HCT116 (cell line): Measurements from ENCODE around the gene SLC47A2. TPM values are rescaled to one million over a fixed set of nuclear protein-coding genes. Genes with fewer than 3 reads are reported as not detected.

ENCODE experiments used
- ATAC-seq: fragments of 200-7000 bp; cut with Tn5 transposase; 2 replicates; pipeline ENCODE4 v1.9.1; 2020; ENCODE audit warnings: mild to moderate bottlenecking, moderate library complexity
- BruUV-seq: library from RNA; stranded (reverse); fragments of 400-500 nt; replicated peaks from 2 replicates; lab custom pipeline; 2021; lab: Mats Ljungman, UMichigan
- CTCF ChIA-PET: fragments of 300-600 bp; sonication (Branson Sonifier 250); formaldehyde crosslinking; loops from one replicate; lab custom pipeline; 2021; ENCODE audit warnings: antibody characterized with exemption; lab: Charles Lee
- POLR2A ChIA-PET: fragments of 300-600, 350-600 bp; sonication (Branson Sonifier 250); formaldehyde crosslinking; loops from one replicate; lab custom pipeline; 2021; ENCODE audit warnings: antibody characterized with exemption; lab: Charles Lee
- RAD21 ChIA-PET, 2 experiments: fragments of 300-600 bp; sonication (Branson Sonifier 250); formaldehyde crosslinking; loops; one replicate each; lab custom pipeline; 2023; ENCODE audit warnings: low total read pairs in 2 of 2; ENCODE audit not compliant: uncharacterized antibody in 2 of 2, unreplicated experiment in 2 of 2, low non-redundant PET in 1 of 2; lab: Charles Lee
- DNase-seq: peaks from one replicate; pipeline ENCODE4 v3.0.0-alpha.2; 2010; ENCODE audit warnings: low read depth, low spot score
- H2AFZ ChIP-seq: fragments of 200-600 bp; shearing (Covaris generic), sonication (generic); 2 replicates; pipeline ENCODE4 v1.6.1; 2017; ENCODE audit warnings: low read depth, mixed run types, mixed read lengths, antibody characterized with exemption, low read length; ENCODE audit not compliant: poor library complexity, severe bottlenecking
- H3K27ac ChIP-seq: 2 replicates; pipeline ENCODE4 v1.5.1; 2012; ENCODE audit warnings: low read depth, low read length
- H3K27me3 ChIP-seq: fragments of 200-600 bp; sonication (generic); 2 replicates; pipeline ENCODE4 v1.6.1; 2016; ENCODE audit warnings: mixed run types, low read length, mixed read lengths; ENCODE audit not compliant: insufficient read depth
- H3K36me3 ChIP-seq, 2 experiments: fragments of 200-500 bp in 1 of 2; fragments of 200-600 bp in 1 of 2; sonication (Bioruptor generic) in 1 of 2; sonication (generic) in 1 of 2; 2 replicates each; pipeline versions ENCODE4 v1.5.1 to v1.6.1; 2014 to 2016; ENCODE audit warnings: low read length in 2 of 2, inconsistent platforms in 1 of 2, mixed read lengths in 1 of 2, mixed run types in 1 of 2; ENCODE audit not compliant: insufficient read depth in 2 of 2, control insufficient read depth in 1 of 2
- H3K4me1 ChIP-seq, 2 experiments: fragments of 200-600 bp in 1 of 2; sonication (generic) in 1 of 2; 2 replicates each; pipeline versions ENCODE4 v1.5.1 to v1.6.1; 2012 to 2017; ENCODE audit warnings: low read length in 2 of 2, inconsistent platforms in 1 of 2, mild to moderate bottlenecking in 1 of 2, mixed read lengths in 1 of 2, mixed run types in 1 of 2, moderate library complexity in 1 of 2; ENCODE audit not compliant: insufficient read depth in 2 of 2, control insufficient read depth in 1 of 2
- H3K4me2 ChIP-seq: fragments of 200-600 bp; sonication (generic); 2 replicates; pipeline ENCODE4 v1.6.1; 2017; ENCODE audit warnings: mixed run types, low read length, mixed read lengths
- H3K4me3 ChIP-seq, 2 experiments: fragments of 200-600 bp in 1 of 2; sonication (generic) in 1 of 2; replicated peaks in 1 of 2; 2 replicates each; pipeline ENCODE4 v1.5.1; 2011 to 2016; ENCODE audit warnings: low read length in 2 of 2, control low read depth in 1 of 2, low read depth in 1 of 2, mild to moderate bottlenecking in 1 of 2, mixed read lengths in 1 of 2, mixed run types in 1 of 2
- H3K79me2 ChIP-seq: fragments of 200-600 bp; sonication (generic); 2 replicates; pipeline ENCODE4 v1.6.1; 2017; ENCODE audit warnings: mild to moderate bottlenecking, mixed run types, low read length, moderate library complexity, mixed read lengths; ENCODE audit not compliant: insufficient read depth
- H3K9ac ChIP-seq: fragments of 200-600 bp; sonication (generic); 2 replicates; pipeline ENCODE4 v1.6.1; 2016; ENCODE audit warnings: low read length, mixed read lengths
- H3K9me2 ChIP-seq: fragments of 200-600 bp; sonication (generic), shearing (Covaris generic); 2 replicates; pipeline ENCODE4 v1.6.1; 2017; ENCODE audit warnings: mixed run types, mild to moderate bottlenecking, moderate library complexity; ENCODE audit not compliant: insufficient read depth
- H3K9me3 ChIP-seq, 2 experiments: fragments of 200-500 bp in 1 of 2; fragments of 200-600 bp in 1 of 2; sonication (Bioruptor generic) in 1 of 2; sonication (generic) in 1 of 2; 2 replicates each; pipeline ENCODE4 v1.6.1; 2014 to 2017; ENCODE audit warnings: low read length in 2 of 2, mixed read lengths in 2 of 2, inconsistent platforms in 1 of 2, low read depth in 1 of 2, mild to moderate bottlenecking in 1 of 2, mixed run types in 1 of 2, moderate library complexity in 1 of 2; ENCODE audit not compliant: control insufficient read depth in 1 of 2, insufficient read depth in 1 of 2
- H4K20me1 ChIP-seq: fragments of 200-600 bp; sonication (generic), shearing (Covaris generic); 2 replicates; pipeline ENCODE4 v1.6.1; 2017; ENCODE audit warnings: mixed run types, mild to moderate bottlenecking, moderate library complexity; ENCODE audit not compliant: insufficient read depth
- CBX3 ChIP-seq: IDR thresholded peaks from 2 replicates; pipeline ENCODE4 v1.6.1; 2012; ENCODE audit warnings: low read depth
- ELF1 ChIP-seq: IDR thresholded peaks from 2 replicates; pipeline ENCODE4 v1.6.1; 2012; ENCODE audit warnings: low read depth, borderline replicate concordance
- JUND ChIP-seq: IDR thresholded peaks from 2 replicates; pipeline ENCODE4 v1.6.1; 2012
- YY1 ChIP-seq: IDR thresholded peaks from 2 replicates; pipeline ENCODE4 v1.6.1; 2011; ENCODE audit warnings: low read length, low read depth, moderate library complexity, mild to moderate bottlenecking; ENCODE audit not compliant: insufficient replicate concordance; ENCODE audit errors: extremely low read depth
- ZBTB33 ChIP-seq: IDR thresholded peaks from 2 replicates; pipeline ENCODE4 v1.6.1; 2011; ENCODE audit warnings: mild to moderate bottlenecking, low read length, moderate library complexity; ENCODE audit not compliant: insufficient replicate concordance; ENCODE audit errors: extremely low read depth
- intact Hi-C: fragments of 100-400 bp; cut with micrococcal nuclease; formaldehyde crosslinking; loops from 2 replicates; pipeline ENCODE4 v1.10.0; 2022
- total RNA-seq: library from RNA; stranded (reverse); gene quantifications from one replicate; pipeline ENCODE4 v1.2.1, GENCODE V29; 2021; ENCODE audit not compliant: unreplicated experiment
- TF ChIP-seq, protein P1 (sequence below), 3 experiments: fragments of 200-600 bp in 1 of 3; sonication (generic) in 1 of 3; IDR thresholded peaks in 2 of 3; conservative IDR thresholded peaks in 1 of 3; 2 replicates each; pipeline ENCODE4 v1.5.1; 2012 to 2017; ENCODE audit warnings: low read depth in 2 of 3, low read length in 2 of 3, antibody characterized with exemption in 1 of 3, borderline replicate concordance in 1 of 3, control low read depth in 1 of 3, mild to moderate bottlenecking in 1 of 3, mixed read lengths in 1 of 3, mixed run types in 1 of 3, moderate library complexity in 1 of 3; ENCODE audit not compliant: insufficient read depth in 1 of 3

The SLC47A2 gene
- total RNA-seq, 1 experiment from 2014 or later: not detected

DNA sequence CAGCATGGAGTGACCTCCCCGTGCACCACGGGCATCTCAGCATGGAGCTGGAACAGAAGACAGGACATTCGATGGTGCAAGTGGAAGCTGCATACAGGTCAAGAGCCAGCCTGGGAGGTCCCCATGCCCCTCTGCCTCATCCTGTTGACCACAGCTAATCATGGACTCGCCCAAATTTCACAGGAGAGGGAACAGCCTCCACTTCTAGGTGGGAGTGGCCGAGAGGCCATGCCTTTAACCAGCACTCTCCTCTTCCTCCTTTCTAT is 3.8 kb upstream of the SLC47A2 start (continued):
- TF ChIP-seq, protein P1, sequence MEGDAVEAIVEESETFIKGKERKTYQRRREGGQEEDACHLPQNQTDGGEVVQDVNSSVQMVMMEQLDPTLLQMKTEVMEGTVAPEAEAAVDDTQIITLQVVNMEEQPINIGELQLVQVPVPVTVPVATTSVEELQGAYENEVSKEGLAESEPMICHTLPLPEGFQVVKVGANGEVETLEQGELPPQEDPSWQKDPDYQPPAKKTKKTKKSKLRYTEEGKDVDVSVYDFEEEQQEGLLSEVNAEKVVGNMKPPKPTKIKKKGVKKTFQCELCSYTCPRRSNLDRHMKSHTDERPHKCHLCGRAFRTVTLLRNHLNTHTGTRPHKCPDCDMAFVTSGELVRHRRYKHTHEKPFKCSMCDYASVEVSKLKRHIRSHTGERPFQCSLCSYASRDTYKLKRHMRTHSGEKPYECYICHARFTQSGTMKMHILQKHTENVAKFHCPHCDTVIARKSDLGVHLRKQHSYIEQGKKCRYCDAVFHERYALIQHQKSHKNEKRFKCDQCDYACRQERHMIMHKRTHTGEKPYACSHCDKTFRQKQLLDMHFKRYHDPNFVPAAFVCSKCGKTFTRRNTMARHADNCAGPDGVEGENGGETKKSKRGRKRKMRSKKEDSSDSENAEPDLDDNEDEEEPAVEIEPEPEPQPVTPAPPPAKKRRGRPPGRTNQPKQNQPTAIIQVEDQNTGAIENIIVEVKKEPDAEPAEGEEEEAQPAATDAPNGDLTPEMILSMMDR (IDR thresholded peaks at IDR 0.05 in 2 of 3, conservative IDR thresholded peaks at IDR 0.05 in 1 of 3; ENCODE audit: borderline replicate concordance in 1 of 3, insufficient read depth in 1 of 3, low read depth in 2 of 3, low read length in 2 of 3): no peak
- TF ChIP-seq ZBTB33 (no peak), ELF1 (no peak)

GRCh38 chr17:19719355-19720209 is 3.2 kb upstream of the SLC47A2 start:
- ChIA-PET POLR2A (no interaction called here), RAD21 (no interaction called here), CTCF (interaction anchor here (1.2 to 1.4 kb wide), 2 partner anchors 25 to 357 kb away, joined by 3 to 4 read pairs; partner anchors contain the start of gene B9D1)
- no peaks in the 10 kb centered on the region for H3K27me3 ChIP-seq
- intact Hi-C loops: no loop called here
- H3K4me3 ChIP-seq: no peak overlapping the region
- H3K9ac ChIP-seq: no peak overlapping the region
- no TSS peak for BruUV-seq
- H3K4me2 ChIP-seq: peak overlapping the region; percentile 42
- TF ChIP-seq JUND (no peak; the same call in 1 of the 2 replicates), CBX3 (no peak), YY1 (no peak)
- no peak for DNase-seq
- no peaks in the 10 kb centered on the region for H4K20me1 ChIP-seq
- H3K36me3 ChIP-seq: no peaks in the 10 kb centered on the region
- no peaks in the 10 kb centered on the region for H3K9me3 ChIP-seq
- ATAC-seq: peak; percentile 61
- no peaks in the 10 kb centered on the region for H3K9me2 ChIP-seq
- H2AFZ ChIP-seq: no peak overlapping the region
- H3K4me1 ChIP-seq: peaks cover 13 to 37% of the 10 kb centered on the region in 2 experiments; a peak in 3 of 4 replicates
- H3K79me2 ChIP-seq: no peaks in the 10 kb centered on the region
- H3K27ac ChIP-seq: no peak overlapping the region
